Ishikawa (cell line): Measurements from ENCODE around the gene CFAP221.

Experiments used
- CEBPB ChIP-seq: IDR thresholded peaks from 2 replicates; pipeline ENCODE4 v1.6.1; 2012
- RAD21 ChIP-seq: IDR thresholded peaks from 2 replicates; pipeline ENCODE4 v1.6.1; 2012; ENCODE audit warnings: low read depth
- TAF1 ChIP-seq: IDR thresholded peaks from 2 replicates; pipeline ENCODE4 v1.6.1; 2012; ENCODE audit warnings: low read depth, mild to moderate bottlenecking

- TF ChIP-seq RAD21 (no peak), TAF1 (no peak), CEBPB (no peak)
These were observed 4.4 kb downstream of the CFAP221 start for GRCh38 chr2:119548516-119549120.
